NCI-H1048 (cell line): ENCODE results near the gene TSPAN9.

Source experiments
- DNase-seq: peaks from one replicate; lab custom pipeline; 2025; lab: John Stamatoyannopoulos, UW

Gene TSPAN9

GRCh38 chr12:3123729-3124128 lies 46.5 kb downstream of the TSPAN9 start:
- DNase-seq: no peak

DNA sequence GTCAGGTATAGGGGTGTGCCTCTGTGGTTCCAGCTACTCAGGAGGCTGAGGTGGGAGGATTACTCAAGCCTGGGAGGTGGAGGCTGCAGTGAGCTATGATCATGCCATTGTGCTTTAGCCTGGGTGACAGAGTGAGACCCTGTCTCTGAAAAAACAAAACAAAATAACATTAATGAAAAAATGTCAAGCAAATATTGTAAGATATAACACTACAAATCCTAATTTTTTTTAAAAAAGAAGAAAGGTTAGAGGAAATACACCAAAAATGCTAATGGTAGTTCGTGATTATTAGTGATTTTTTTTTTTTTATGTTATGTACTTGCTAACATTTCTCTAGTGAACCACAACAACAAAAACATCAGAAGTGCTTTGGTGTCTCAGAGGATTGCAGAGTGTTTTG lies 47.7 kb downstream of the TSPAN9 start:
- no peak for DNase-seq

DNA sequence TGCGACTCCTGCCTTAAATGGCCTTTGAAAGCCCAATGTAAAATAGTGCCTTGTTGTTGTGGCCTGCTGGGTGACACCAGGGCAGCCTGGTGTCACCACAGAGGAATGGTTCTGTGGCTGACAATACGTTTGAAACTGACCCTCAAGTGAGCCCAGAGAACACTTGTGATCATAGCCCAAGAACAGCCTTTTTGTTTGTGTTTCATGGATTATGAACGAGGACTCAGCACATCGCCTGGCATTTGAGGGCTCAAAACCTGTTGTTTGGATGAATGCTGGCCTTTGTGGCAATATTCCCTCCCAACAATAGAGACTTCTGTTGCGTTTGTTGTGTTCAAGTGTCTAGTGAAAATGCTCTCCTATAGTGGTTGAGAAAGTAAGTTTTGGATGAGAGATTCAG lies 48.5 kb downstream of the TSPAN9 start:
- no peak for DNase-seq

DNA sequence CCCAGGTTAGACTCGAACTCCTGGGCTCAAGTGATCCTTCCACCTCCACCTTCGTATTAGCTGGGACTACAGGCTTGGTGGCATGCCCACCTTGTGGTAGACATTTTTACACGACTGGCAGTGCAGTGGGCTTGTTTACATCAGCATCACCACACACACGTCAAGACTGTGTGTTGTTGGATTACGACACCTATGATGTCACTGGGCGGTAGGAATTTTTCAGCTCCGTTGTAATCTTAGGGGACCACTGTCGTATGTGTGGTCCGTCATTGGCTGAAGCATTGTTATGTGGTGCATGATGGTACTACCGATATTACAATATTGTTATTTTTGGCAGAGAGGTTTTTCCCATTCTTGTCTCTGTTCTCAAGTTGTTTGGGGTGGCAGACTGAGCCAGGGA lies 50.7 kb downstream of the TSPAN9 start:
- no peak for DNase-seq

GRCh38 chr12:3128498-3129293 lies 51.5 kb downstream of the TSPAN9 start:
- no peak for DNase-seq

DNA sequence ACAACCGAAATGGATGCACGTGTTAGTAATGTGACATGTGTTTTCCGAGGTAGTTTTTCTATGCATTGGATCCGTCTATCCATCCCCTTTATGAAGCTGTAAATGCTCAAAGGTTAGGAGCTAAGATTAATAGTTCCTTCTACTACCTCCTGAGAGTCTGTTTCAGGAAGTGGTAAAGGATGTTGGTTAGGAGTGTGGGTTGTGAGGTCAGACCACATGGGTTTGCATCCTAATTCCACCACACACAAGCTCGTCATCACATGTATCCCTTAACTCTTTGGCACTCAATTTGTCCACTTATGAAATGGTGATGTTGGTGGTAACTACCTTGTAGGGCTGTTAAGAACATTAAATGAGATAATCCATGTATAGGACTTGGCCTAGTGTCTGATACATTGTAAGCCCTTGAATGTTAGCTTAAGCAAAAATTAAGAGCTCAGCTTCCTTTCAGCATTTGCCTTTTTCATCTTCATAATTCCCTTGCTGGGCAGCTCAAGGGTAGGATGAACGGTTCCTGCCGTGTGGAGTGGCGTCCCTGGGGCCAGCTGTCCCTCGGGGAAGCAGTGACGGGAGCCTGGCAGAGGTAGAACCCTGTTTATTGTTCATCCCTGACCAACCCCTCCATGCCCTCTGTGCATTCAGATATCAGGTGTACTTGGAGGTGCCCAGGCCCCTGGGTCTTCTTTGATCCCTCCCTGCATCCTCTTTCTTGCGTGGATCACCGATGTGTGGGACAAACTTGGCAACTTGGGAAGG lies 52.3 kb downstream of the TSPAN9 start:
- no peak for DNase-seq

DNA sequence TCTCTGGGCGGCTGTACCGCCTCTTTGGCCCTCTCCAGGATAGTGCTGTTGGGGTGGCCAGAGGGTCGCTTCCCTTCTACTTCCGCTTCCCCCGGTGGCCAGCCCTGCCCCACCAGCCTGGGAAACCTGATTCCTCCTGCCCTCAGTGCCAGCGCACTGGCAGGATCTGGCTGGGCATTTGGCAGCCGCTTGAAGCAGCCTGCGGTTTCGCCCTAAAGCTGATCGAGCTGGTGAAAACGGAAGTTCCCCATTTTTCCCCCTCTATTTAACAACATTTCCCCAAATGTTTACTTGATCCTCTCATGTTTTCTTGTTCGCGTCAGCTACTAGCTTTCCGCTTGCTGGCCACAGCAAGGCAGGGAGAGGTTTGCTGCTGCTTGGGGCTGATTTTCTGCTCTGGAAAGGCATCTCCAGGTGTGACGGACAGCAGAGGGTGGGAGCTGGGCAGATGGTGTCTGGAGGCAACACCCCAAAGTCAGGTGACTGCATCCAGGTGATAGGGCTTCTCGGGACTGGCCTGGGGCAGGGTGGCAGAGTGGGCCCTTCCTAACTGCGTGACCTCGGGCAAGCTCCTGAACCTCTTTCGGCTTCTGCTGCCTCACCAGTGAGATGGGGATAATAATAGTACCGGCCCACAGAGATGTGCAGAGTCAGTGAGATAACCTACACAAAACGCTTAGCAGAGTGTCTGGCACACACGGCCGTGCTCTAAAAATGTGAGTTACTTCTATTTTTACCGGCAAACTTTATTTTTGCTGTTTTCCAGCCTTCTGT lies 53.1 kb downstream of the TSPAN9 start:
- DNase-seq: no peak

GRCh38 chr12:3131129-3131528 lies 54.0 kb downstream of the TSPAN9 start:
- no peak for DNase-seq

GRCh38 chr12:3132636-3133404 lies 55.6 kb downstream of the TSPAN9 start:
- no peak for DNase-seq

- DNase-seq: no peak
Measured at GRCh38 chr12:3133405-3133783, 56.2 kb downstream of the TSPAN9 start.

DNA sequence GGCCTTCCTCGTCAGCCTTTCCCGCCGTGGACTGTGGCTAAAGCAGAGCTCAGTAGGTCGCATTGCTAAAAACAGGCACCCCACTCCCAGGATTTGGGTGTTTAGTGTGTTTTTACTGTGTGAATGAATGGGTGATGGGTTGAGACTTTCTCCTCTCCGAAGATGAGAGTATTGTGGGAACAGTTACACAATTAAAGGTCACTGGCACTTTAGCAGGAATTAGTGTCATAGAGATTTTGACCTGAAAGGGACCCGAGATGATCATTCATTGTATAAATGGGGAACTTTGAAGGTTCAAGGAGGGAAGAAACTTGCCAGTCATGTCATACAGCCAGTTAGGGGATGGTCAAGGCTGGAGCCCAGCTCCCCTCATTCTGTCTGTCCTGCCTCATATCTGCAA lies 56.9 kb downstream of the TSPAN9 start:
- no peak for DNase-seq

- no peak for DNase-seq
Measured at GRCh38 chr12:3134526-3135135, 57.5 kb downstream of the TSPAN9 start.

- peak; percentile 24 for DNase-seq
Measured at GRCh38 chr12:3135522-3136461, 58.6 kb downstream of the TSPAN9 start.

DNA sequence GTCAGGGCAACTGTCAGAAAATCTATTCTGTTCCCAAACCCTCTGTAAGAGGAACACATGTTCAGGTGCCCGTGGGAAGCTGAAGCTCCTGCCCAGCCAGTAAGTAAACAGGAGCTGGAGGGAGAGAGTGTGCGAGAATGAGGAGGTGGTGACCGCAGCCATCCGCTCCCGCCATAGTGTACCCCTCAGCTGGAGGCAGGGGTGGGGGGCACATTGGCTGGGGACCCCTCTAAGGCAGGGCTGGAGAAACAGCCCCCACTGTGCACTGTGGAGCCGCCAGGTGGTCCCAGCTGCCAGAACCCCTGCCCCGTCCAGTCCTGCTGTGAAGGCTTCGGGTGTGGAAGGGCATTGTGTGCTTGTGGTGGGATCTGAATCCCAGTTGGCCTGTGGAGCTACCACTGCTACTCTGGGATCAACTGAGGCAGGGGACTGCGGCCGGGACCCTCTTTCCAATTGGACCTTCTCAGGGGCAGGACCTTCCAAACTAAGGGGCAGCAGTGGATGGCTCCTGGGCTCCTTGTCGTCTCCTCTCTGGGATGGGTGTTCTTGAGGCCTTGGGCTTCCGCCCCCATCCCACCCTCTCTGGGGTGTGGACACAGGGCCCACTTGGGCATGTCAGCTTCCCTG lies 59.6 kb downstream of the TSPAN9 start:
- no peak for DNase-seq

- DNase-seq: no peak
Measured at GRCh38 chr12:3137268-3137781, 60.1 kb downstream of the TSPAN9 start.

DNA sequence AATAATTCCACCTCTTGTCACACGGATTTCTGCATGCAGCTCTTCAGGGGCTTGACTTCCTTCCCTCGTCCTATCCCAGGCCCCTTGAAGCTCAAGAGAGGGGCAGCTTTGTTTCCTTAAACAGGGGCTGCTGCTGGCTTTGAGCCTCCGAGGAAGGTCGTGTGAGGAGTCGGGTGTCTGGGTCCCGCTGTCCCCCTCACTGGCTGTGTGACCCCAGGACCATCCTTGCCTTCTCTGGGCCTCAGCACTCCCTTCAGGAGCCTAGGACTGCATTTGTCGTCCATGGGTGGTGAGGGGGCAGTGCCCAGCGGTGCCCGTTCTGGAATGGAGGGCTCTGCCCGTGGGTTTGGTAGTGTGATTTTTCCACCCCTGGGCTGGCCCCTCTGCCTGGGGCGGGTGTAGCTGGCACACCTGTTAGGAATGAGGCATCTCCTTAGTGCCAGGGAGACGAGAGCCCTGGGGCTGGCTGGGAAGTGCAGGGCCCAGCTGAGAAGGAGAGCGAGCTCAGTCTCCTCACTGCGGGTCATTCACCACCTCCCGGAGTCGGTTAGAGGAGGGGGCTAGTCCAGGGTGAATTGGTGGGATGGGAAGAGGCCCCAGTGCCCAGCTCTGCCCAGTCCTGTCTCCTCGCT lies 60.8 kb downstream of the TSPAN9 start:
- no peak for DNase-seq

- DNase-seq: no peak
Measured at GRCh38 chr12:3138941-3139511, 61.8 kb downstream of the TSPAN9 start.

GRCh38 chr12:3139760-3140159 lies 62.6 kb downstream of the TSPAN9 start:
- DNase-seq: no peak

DNA sequence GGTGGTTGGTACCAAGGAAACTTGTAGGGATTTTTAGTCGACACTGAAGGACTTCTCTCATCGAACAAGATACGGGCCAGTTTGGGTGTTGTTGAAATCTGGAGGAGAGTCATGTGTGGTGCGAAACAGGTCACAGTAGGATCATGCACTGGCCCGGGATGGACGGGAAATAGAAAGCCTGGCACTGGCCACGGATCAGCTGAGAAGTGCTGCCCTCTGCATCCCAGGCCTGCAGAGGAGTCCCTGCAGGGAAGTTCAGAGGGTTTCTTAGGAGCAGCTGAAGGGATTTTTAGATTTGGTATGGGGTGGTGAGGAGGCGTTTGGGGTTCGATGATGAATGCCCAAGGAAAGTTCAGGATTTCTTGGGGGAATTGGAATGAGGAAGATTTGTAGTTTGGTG lies 63.1 kb downstream of the TSPAN9 start:
- DNase-seq: no peak
